Fibroblast of skin of right biceps (primary cell): Measurements from ENCODE around the gene LACC1.

Source experiments
- DNase-seq: peaks from one replicate; pipeline ENCODE4 v3.0.0-alpha.2; 2013

Gene LACC1

GRCh38 chr13:43879755-43880181, at the start of gene LACC1:
LACC1 (plus strand) TSS chr13:43879904; CDS start chr13:43880986, 1,082 bp downstream.
- no peak for DNase-seq

GRCh38 chr13:43830497-43830881, 49.2 kb upstream of the LACC1 start:
- DNase-seq, result peak; percentile 90

- peak; percentile 79 for DNase-seq
Measured at GRCh38 chr13:43831088-43831487, 48.6 kb upstream of the LACC1 start.

GRCh38 chr13:43835701-43836100, 44.0 kb upstream of the LACC1 start:
- DNase-seq, result peak; percentile 63

- DNase-seq, result peak; percentile 87
Measured at GRCh38 chr13:43838909-43839308, 40.8 kb upstream of the LACC1 start.

GRCh38 chr13:43846496-43847158, 33.1 kb upstream of the LACC1 start:
- peak; percentile 44 for DNase-seq

GRCh38 chr13:43848001-43848649, 31.6 kb upstream of the LACC1 start:
- DNase-seq, result peak; percentile 77

- DNase-seq, result no peak
Measured at GRCh38 chr13:43850873-43851272, 28.8 kb upstream of the LACC1 start.

- no peak for DNase-seq
Measured at GRCh38 chr13:43852923-43853404, 26.7 kb upstream of the LACC1 start.

- DNase-seq, result peak; percentile 46
Measured at GRCh38 chr13:43861863-43862262, 17.8 kb upstream of the LACC1 start.

- DNase-seq, result no peak
Measured at GRCh38 chr13:43864921-43865320, 14.8 kb upstream of the LACC1 start.

- DNase-seq, result peak; percentile 81
Measured at GRCh38 chr13:43865892-43866291, 13.8 kb upstream of the LACC1 start.

GRCh38 chr13:43872181-43872580, 7.5 kb upstream of the LACC1 start:
- DNase-seq, result no peak

GRCh38 chr13:43874504-43875092, 5.1 kb upstream of the LACC1 start:
- peak; percentile 38 for DNase-seq

- DNase-seq, result no peak
Measured at GRCh38 chr13:43876366-43876765, 3.3 kb upstream of the LACC1 start.

- DNase-seq, result peak; percentile 59
Measured at GRCh38 chr13:43877326-43877725, 2.4 kb upstream of the LACC1 start.

- no peak for DNase-seq
Measured at GRCh38 chr13:43877766-43878165, 1.9 kb upstream of the LACC1 start.

- peak; percentile 81 for DNase-seq
Measured at GRCh38 chr13:43878892-43879754, 581 bp upstream of the LACC1 start, which contains the start of gene CCDC122. CCDC122 (minus strand) TSS chr13:43879740; CDS start chr13:43869376, 10,364 bp downstream.

- no peak for DNase-seq
Measured at GRCh38 chr13:43880214-43880855, 631 bp downstream of the LACC1 start.

GRCh38 chr13:43880926-43881325, 1.2 kb downstream of the LACC1 start:
- no peak for DNase-seq

- no peak for DNase-seq
Measured at GRCh38 chr13:43881580-43881979, 1.9 kb downstream of the LACC1 start.

GRCh38 chr13:43883631-43884030, 3.9 kb downstream of the LACC1 start:
- peak; percentile 62 for DNase-seq
